Caki2 (cell line): ENCODE results near the gene PRKCZ. TPM values are rescaled to one million over a fixed set of nuclear protein-coding genes. Genes with fewer than 3 reads are reported as not detected.

Experiments
- DNase-seq: peaks from one replicate; pipeline ENCODE4 v3.0.0-alpha.2; 2015; ENCODE audit warnings: low read depth
- in situ Hi-C: cut with HindIII; loops from 2 replicates; pipeline ENCODE4 v1.10.0; 2016; ENCODE audit warnings: low sequenced_read_pairs, low pct_unique_long_range_greater_than_20kb, mixed read lengths
- total RNA-seq: library from RNA; depleted of rRNA; stranded (reverse); fragments of >200 nt; shearing (Covaris generic); gene quantifications from 2 replicates; pipeline ENCODE4 v1.2.3, GENCODE V29; 2014; ENCODE audit warnings: low replicate concordance

PRKCZ gene
- total RNA-seq, 1 experiment from 2014 or later, result 60.4 TPM

GRCh38 chr1:2074944-2075740, 24.9 kb downstream of the PRKCZ start:
- no peak for DNase-seq

GRCh38 chr1:2076826-2077225, 26.6 kb downstream of the PRKCZ start:
- in situ Hi-C loops, result no loop called here
- no peak for DNase-seq

More at GRCh38 chr1:2074944-2075740, 24.9 kb downstream of the PRKCZ start:
- in situ Hi-C loops, result no loop called here

DNA sequence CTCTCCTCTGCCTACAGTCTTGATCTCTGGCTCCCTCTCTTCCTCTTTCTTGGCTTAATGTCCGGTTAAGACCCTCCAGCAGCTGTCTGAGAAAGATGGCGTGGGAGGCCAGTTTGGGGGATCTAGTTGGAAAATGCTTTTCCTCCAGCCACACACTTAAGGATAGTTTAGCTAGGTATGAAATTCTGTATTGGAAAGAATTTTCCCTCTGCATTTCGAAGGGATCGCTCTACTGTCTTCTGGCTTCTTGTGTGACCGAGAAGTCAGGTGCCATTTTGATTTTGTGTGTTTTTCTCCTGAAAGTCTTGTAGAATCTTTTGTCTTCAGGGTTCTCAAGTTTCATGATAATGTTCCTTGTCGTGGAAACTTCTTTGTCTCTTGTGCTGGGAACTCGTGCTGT, 28.0 kb downstream of the PRKCZ start:
- in situ Hi-C loops, result no loop called here
- no peak for DNase-seq

DNA sequence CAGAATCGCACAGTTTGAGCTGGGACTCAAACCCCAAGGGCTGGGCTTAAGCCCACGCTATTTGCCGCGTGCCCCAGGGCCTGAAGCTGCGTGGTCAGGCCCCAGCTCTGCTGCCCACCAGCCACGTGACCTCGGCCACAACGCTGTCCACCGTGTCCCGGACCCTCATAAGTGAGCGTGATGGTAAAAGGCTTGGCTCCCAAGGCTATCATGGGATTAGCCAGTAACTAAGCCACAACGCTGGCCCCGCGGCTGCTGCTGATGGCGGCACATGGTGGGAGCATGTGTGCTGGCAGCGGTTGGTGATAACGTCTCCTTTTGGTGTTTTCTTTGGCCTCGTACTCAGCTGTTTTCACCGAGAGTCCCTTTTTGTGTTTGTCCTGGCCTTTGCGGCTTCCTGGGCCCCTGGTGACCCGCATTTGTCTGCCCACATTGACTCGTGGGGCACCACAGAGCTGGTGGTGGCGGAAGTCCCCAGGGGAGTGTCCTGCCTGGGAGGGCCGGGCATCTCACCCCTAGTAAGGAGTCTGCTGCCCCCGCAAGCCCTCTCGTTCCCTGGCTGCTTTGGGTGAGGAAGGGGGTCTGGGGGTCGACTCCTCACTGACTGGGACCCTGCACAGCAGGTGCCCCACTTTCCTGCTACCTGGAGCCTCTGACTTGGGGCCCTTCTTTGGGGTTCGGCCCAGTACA, 29.3 kb downstream of the PRKCZ start:
- DNase-seq, result no peak
- in situ Hi-C loops, result no loop called here

DNA sequence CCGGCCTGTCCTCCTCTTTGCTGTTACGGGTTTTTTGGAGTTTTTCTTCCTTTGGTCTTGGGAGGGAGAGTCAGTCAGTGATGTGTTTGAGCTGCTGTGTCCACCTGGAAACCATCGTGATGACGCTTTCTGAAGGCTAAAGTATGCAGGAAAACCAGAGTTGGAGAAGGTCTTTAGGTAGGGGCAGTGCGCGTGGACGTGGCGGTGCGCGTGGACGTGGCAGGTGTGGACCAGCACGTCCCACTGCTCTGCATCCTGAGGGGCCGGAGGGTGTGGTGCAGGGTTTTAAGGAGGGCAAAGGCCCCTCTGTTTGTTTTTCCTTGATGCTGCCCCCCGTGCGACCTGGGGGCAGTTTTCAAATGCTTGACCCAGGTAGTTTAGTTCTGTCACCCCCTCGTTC, 29.9 kb downstream of the PRKCZ start:
- no peak for DNase-seq
- in situ Hi-C loops, result no loop called here

DNA sequence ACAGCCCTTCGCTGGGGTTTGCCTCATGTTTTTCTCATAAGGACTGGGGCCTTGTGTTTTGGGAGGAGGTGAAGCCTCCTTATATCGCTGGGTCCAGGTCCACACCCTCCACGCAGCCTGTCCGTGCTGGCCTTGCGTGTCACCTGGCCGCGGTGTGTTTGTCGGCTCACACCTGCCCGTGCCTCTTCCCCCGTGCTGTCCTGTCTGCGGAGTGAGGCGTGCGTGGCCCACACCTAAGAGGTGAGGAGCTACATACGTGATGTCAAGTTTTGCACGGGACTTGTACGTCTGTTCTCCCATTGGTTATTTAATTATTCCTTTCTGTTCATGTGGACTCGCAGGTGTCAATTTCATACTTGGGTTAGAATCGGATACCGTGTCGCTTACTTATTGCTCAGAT, 30.7 kb downstream of the PRKCZ start:
- in situ Hi-C loops, result no loop called here
- no peak for DNase-seq

DNA sequence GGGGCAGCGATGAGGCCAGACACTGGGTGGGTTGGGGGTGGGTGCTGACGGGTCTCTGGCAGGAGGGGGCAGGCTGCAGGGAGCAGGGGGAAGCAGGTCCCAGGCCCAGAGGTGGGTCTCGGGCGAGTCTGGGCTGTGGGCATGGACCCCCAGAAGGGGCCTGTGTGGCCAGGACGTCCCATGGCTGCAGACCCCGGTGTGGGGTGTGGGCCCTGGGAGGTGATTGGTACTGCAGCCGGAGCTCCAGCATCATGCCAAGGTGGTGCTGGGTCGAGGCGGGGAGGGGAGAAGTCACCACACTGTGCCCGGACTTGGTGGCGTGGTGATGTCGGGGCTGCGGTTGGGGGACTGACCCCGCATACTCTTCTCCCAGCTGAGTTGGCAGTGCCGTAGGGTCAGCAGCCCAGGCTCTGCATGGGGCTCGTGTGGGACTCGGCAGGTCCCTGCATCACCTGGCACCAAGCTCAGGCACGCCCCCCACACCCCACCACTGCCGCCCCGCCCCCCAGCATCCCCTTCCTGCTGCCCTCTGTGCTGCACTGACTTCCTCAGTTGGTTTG, 31.2 kb downstream of the PRKCZ start:
- in situ Hi-C loops, result no loop called here
- no peak for DNase-seq

- DNase-seq, result no peak
- in situ Hi-C loops, result no loop called here
Observed at GRCh38 chr1:2082064-2082463, 31.9 kb downstream of the PRKCZ start.

DNA sequence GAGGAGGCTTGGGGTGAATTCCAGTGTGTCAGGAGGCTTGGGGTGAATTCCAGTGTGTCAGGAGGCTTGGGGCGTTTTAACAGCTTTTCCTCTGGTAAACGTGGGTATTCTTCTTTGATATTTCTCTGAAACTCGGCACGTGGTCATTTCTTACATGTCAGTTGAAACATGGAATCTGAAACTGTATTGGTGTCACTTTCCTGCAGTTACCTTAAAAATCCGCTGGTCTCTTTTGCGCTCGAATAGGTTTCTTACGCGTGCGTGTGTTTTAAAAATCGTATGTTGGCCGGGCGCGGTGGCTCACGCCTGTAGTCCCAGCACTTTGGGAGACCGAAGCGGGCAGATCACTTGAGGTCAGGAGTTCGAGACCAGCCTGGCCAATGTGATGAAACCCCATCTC, 33.5 kb downstream of the PRKCZ start:
- in situ Hi-C loops, result no loop called here
- no peak for DNase-seq

DNA sequence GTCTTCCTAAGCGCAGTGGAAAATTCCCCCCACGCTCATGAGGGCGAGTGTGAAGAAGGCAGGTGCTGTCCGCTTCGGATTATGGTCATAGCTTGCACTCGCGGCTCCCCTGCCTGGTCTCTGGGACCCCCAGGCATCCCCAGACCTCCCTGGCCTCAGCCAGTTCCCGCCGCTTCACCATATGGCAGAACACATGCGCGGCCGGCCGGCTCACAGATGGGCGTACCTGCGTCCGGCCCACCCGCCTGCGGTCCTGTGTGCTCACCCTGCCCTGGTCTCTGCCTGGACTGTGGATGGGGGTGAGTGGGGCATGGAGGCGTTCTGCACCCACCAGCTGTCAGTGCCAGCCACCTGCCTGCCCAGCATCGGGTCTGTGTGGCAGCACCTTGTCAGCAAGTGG, 34.1 kb downstream of the PRKCZ start:
- DNase-seq, result no peak
- in situ Hi-C loops, result no loop called here

DNA sequence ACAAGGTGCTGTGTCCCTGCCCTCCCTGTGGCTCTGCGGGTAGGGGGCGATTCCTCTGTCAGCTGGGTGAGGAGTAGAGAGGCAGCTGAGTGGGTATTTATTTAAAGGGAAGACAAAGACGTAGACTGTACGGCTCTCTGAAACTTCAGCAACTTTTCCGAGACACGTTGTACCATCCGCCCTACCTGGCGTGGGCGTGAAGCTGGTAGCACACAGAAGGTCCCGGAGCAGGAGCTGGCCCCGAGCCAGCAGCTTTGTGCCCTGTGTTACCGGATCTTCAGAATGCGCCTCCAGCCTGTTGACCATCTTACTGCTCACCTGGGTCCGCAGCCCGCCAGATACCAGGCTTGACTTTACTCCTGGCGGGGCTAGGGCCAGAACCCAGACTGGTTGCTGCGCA, 34.9 kb downstream of the PRKCZ start:
- DNase-seq, result no peak
- in situ Hi-C loops, result no loop called here

DNA sequence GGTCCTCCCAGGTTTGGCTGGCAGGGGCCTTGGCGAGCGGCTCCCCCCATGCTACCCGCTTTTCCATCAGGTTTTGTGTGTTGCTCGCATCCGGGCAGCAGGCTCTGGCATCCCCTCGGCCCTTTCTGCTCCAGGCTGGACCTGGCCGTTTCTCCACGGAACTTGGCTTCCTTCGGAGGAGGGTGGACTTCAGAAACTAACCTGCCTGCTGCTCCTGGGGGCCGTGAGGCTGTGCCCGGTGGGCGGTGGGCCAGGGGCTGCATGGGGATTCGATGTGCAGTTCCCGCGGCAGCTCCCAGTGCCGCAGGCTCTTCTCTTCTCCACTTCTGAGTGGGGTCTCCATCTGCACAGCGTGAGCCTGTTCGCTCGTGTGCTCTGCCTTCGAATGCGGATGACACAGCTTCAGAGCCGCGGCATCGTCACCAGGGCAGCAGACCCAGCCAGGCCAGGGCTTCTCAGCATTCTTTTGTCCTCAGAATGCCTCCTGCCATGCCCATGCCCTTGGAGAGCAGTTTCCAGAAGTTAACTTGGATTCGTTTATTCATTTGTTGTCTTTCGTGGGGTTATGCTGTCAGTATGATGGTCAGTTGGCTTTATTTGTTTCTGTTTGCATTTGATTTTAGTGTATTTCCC, 36.4 kb downstream of the PRKCZ start:
- DNase-seq, result no peak
- in situ Hi-C loops, result no loop called here

- in situ Hi-C loops, result no loop called here
Observed at GRCh38 chr1:2087766-2088165, 37.6 kb downstream of the PRKCZ start.

DNA sequence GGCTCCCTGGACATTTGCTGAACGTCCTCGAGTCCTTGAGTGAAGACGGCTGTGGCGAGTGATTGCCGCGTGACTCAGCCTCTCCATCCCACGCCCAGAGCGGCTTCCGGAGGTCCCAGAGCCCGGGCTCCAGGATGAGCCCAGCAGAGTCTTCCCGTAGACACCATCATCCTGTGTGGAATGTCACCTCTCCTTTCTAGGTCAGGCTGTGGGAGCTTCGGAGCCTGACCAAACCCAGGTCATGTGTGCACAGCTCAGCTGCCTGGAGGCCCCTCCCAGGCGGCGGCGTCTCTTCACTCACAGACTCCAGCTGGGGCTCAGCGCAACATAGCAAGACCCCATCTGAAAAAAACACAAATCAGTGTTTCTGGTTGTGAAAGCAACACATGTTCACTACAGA, 38.2 kb downstream of the PRKCZ start:
- in situ Hi-C loops, result no loop called here
- DNase-seq, result no peak

More at GRCh38 chr1:2087766-2088165, 37.6 kb downstream of the PRKCZ start:
- DNase-seq, result no peak

- in situ Hi-C loops, result no loop called here
- no peak for DNase-seq
Observed at GRCh38 chr1:2089051-2089450, 38.8 kb downstream of the PRKCZ start.

DNA sequence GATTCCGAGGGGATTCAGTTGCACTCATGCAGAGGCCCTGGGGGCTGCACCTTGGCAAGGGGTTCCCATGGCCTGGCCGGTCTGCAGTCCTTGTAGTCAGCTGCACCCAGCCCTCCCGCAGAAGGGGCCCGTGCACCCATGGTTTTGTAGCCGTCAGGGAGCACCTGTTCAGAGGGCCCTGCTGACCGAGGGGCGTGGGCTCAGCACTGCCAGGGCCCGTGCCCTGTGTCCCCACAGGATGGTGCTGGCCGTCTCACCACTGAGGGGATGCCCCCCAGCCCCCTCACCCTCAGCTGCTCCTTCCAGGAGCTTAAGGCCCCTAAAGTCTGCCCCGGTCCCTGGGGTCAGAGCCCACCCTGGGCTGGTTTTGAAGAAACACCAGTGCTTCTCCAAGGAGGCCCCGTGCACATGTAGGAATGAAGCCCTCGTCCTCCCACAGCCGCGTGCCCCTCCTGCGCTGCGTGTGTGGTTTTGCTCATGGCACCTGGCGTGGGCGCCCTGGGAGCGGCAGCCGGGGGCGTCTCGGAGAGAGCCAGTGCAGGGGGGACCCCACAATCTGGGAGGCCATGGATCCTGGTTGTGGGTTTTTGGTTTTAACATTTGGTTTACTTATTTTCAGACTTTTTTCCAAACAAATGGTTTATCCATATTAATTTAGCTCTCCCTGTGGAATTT, 40.1 kb downstream of the PRKCZ start:
- in situ Hi-C loops, result no loop called here
- DNase-seq, result no peak

DNA sequence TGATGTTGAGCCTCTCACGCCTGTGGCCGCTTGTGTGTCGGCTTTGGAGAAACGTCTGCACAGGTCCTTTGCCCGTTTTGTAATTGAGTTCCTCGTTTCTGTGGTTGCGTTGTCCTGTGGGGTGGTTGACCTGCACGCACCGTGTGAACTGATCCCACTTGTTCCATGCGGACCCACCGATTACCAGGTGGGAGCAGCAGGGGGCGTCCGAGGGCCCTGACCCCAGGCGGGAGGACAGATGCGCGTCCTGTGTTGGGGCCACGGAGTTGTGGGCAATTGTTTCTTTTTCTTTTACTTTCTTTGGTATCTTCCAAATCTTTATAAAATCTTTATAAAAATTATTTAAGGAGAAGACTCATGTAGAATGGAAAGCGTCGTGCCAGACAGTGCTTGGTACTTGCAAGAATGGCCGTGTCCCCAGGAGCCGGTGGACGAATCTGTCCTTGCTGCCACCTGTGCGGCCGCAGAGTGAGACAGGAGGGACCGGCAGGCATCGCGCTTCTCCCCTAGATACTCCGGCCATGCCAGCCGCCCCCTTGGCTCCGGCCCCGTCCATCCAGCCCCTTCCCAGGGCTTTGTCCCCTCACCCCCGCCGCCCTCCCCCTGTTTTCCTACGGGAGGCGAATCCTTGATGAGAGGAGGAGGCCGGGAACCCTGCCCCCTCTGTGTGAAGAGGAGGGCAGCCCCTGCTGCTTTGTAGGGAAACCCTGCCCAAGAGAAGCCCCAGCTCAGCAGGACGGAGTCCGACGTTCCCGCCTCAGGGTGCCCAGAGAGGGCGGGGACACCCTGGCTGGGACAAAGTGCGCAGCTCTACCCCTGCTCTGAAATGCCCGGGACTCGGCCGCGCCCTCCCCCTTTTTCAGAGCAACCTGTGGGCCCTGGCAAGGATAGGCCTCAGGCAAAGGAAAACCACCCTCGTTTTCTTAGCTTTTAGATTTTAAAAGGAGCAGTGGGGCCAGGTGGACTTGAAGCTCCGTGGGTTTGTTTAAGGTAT, 41.7 kb downstream of the PRKCZ start:
- in situ Hi-C loops, result no loop called here
- DNase-seq, result no peak
